HepG2 (cell line): ENCODE measurements around the gene GAL3ST1. TPM values are rescaled to one million over a fixed set of nuclear protein-coding genes. Genes with fewer than 3 reads are reported as not detected.
A peak's percentile ranks its signal among the peaks of the same experiment; 100 is the strongest.

Experiments
- BRCA1 ChIP-seq: sonication (generic); formaldehyde crosslinking; IDR thresholded peaks from 2 replicates; pipeline ENCODE4 v1.4.0; 2020; ENCODE audit warnings: missing genetic modification reagents
- CAMTA2 ChIP-seq: sonication (generic); formaldehyde crosslinking; IDR thresholded peaks from 2 replicates; pipeline ENCODE4 v1.4.0; 2020; ENCODE audit warnings: mild to moderate bottlenecking, missing genetic modification reagents, borderline replicate concordance
- PRMT3 ChIP-seq: sonication (generic); formaldehyde crosslinking; IDR thresholded peaks from 2 replicates; pipeline ENCODE4 v1.8.1; 2022; ENCODE audit warnings: low read depth, mild to moderate bottlenecking, moderate library complexity, missing genetic modification reagents, borderline replicate concordance
- SMARCC2 ChIP-seq: fragments of 450-650 bp; IDR thresholded peaks from 2 replicates; pipeline ENCODE4 v1.6.1; 2017; ENCODE audit warnings: antibody characterized with exemption, mild to moderate bottlenecking
- U2AF1 ChIP-seq: fragments of 200-400 bp; formaldehyde crosslinking; optimal IDR thresholded peaks from 2 replicates; pipeline ENCODE3; 2017; ENCODE audit warnings: mild to moderate bottlenecking, low read depth, low read length
- ZBTB38 ChIP-seq: sonication (generic); formaldehyde crosslinking; IDR thresholded peaks from 2 replicates; pipeline ENCODE4 v1.5.1; 2020; ENCODE audit warnings: mild to moderate bottlenecking, missing genetic modification reagents
- ZNF34 ChIP-seq: sonication (generic); formaldehyde crosslinking; IDR thresholded peaks from 2 replicates; pipeline ENCODE4 v1.4.0; 2020; ENCODE audit warnings: mild to moderate bottlenecking, missing genetic modification reagents, borderline replicate concordance
- ZNF556 ChIP-seq: sonication (generic); formaldehyde crosslinking; IDR thresholded peaks from 2 replicates; pipeline ENCODE4 v1.4.0; 2020; ENCODE audit warnings: mild to moderate bottlenecking, missing genetic modification reagents, borderline replicate concordance
- polyA plus RNA-seq, 8 experiments: library from polyadenylated mRNA; depleted of rRNA in 3 of 8; stranded (reverse) in 7 of 8; unstranded in 1 of 8; fragments of >200 nt; fragmentation: Illumina TruSeq in 4 of 8; extraction: Trizol in 4 of 8; gene quantifications; 2 replicates each; pipeline versions ENCODE4 v1.2.1 to v1.2.3, GENCODE V29; 2011 to 2016; ENCODE audit warnings: low read depth in 4 of 8, missing spikeins in 1 of 8, mixed read lengths in 1 of 8; ENCODE audit not compliant: insufficient read depth in 1 of 8
- total RNA-seq, 5 experiments: library from RNA; depleted of rRNA; stranded (reverse); fragments of >200 nt; fragmentation: Illumina TruSeq; extraction: Trizol; gene quantifications; 2 replicates each; pipeline ENCODE4 v1.2.3, GENCODE V29; 2016; ENCODE audit warnings: low read depth in 1 of 5
- TF ChIP-seq, protein P1 (sequence below): sonication (generic); formaldehyde crosslinking; IDR thresholded peaks from one replicate; pipeline ENCODE4 v1.5.1; 2020; ENCODE audit warnings: mild to moderate bottlenecking, missing genetic modification reagents; ENCODE audit errors: not compliant biosample characterization
- TF ChIP-seq, protein P2 (sequence below): sonication (generic); formaldehyde crosslinking; IDR thresholded peaks from 2 replicates; pipeline ENCODE4 v1.8.0; 2022; ENCODE audit warnings: missing genetic modification reagents, mild to moderate bottlenecking, moderate library complexity, borderline replicate concordance
- TF ChIP-seq, protein P3 (sequence below): sonication (generic); formaldehyde crosslinking; IDR thresholded peaks from 2 replicates; pipeline ENCODE4 v1.5.0; 2020; ENCODE audit warnings: mild to moderate bottlenecking, missing genetic modification reagents
- TF ChIP-seq, protein P4 (sequence below): sonication (generic); formaldehyde crosslinking; IDR thresholded peaks from 2 replicates; pipeline ENCODE4 v1.9.0; 2021; ENCODE audit warnings: missing genetic modification reagents, mild to moderate bottlenecking, borderline replicate concordance
- TF ChIP-seq, protein P5 (sequence below): sonication (generic); formaldehyde crosslinking; IDR thresholded peaks from 2 replicates; pipeline ENCODE4 v1.8.0; 2022; ENCODE audit warnings: mild to moderate bottlenecking, missing genetic modification reagents, borderline replicate concordance

The GAL3ST1 gene
- total and polyA plus RNA-seq, 2 of the 13 experiments (the other 11 are each of a cell fraction or from before 2014, with no cell fraction given) = 4.4 to 14.7 TPM

DNA sequence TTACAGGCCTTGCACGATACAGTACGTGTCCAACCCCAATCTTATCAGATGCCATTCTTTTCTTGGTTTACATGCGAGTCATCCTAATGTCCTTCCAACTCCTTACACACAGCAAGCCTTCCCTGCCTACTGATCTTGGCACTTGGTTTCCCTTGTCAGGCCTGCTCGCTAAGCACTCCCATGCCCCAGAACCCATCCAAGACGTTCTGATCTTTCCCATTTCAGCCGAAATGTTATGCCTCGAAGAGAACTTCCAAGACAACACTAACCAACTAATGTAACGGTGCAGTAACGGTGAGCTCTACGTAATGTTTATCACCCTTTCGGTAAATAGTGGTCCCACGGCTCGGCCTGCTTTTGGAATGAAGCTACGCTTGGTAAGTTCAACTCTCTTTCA, 16.7 kb upstream of the GAL3ST1 start (continued):
- TF ChIP-seq, protein P1, sequence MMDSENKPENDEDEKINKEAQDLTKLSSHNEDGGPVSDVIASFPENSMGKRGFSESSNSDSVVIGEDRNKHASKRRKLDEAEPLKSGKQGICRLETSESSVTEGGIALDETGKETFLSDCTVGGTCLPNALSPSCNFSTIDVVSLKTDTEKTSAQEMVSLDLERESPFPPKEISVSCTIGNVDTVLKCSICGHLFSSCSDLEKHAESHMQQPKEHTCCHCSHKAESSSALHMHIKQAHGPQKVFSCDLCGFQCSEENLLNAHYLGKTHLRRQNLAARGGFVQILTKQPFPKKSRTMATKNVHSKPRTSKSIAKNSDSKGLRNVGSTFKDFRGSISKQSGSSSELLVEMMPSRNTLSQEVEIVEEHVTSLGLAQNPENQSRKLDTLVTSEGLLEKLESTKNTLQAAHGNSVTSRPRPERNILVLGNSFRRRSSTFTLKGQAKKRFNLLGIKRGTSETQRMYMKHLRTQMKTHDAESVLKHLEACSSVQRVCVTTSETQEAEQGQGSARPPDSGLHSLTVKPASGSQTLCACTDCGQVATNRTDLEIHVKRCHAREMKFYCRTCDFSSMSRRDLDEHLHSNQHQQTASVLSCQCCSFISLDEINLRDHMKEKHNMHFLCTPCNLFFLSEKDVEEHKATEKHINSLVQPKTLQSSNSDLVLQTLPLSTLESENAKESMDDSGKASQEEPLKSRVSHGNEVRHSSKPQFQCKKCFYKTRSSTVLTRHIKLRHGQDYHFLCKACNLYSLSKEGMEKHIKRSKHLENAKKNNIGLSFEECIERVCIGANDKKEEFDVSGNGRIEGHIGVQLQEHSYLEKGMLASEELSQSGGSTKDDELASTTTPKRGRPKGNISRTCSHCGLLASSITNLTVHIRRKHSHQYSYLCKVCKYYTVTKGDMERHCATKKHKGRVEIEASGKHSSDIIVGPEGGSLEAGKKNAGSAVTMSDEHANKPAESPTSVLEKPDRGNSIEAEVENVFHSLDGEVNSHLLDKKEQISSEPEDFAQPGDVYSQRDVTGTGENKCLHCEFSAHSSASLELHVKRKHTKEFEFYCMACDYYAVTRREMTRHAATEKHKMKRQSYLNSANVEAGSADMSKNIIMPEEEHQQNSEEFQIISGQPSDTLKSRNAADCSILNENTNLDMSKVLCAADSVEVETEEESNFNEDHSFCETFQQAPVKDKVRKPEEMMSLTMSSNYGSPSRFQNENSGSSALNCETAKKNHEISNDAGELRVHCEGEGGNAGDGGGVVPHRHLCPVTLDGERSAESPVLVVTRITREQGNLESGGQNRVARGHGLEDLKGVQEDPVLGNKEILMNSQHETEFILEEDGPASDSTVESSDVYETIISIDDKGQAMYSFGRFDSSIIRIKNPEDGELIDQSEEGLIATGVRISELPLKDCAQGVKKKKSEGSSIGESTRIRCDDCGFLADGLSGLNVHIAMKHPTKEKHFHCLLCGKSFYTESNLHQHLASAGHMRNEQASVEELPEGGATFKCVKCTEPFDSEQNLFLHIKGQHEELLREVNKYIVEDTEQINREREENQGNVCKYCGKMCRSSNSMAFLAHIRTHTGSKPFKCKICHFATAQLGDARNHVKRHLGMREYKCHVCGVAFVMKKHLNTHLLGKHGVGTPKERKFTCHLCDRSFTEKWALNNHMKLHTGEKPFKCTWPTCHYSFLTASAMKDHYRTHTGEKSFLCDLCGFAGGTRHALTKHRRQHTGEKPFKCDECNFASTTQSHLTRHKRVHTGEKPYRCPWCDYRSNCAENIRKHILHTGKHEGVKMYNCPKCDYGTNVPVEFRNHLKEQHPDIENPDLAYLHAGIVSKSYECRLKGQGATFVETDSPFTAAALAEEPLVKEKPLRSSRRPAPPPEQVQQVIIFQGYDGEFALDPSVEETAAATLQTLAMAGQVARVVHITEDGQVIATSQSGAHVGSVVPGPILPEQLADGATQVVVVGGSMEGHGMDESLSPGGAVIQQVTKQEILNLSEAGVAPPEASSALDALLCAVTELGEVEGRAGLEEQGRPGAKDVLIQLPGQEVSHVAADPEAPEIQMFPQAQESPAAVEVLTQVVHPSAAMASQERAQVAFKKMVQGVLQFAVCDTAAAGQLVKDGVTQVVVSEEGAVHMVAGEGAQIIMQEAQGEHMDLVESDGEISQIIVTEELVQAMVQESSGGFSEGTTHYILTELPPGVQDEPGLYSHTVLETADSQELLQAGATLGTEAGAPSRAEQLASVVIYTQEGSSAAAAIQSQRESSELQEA (CRISPR knock-in tag) = no peak
- 0 out of 2 replicates have a peak, but pooled peaks have one; percentile 22 for TF ChIP-seq ZNF34 (CRISPR knock-in tag)
- TF ChIP-seq, protein P2, sequence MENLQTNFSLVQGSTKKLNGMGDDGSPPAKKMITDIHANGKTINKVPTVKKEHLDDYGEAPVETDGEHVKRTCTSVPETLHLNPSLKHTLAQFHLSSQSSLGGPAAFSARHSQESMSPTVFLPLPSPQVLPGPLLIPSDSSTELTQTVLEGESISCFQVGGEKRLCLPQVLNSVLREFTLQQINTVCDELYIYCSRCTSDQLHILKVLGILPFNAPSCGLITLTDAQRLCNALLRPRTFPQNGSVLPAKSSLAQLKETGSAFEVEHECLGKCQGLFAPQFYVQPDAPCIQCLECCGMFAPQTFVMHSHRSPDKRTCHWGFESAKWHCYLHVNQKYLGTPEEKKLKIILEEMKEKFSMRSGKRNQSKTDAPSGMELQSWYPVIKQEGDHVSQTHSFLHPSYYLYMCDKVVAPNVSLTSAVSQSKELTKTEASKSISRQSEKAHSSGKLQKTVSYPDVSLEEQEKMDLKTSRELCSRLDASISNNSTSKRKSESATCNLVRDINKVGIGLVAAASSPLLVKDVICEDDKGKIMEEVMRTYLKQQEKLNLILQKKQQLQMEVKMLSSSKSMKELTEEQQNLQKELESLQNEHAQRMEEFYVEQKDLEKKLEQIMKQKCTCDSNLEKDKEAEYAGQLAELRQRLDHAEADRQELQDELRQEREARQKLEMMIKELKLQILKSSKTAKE (CRISPR knock-in tag) = no peak
- TF ChIP-seq, protein P3, sequence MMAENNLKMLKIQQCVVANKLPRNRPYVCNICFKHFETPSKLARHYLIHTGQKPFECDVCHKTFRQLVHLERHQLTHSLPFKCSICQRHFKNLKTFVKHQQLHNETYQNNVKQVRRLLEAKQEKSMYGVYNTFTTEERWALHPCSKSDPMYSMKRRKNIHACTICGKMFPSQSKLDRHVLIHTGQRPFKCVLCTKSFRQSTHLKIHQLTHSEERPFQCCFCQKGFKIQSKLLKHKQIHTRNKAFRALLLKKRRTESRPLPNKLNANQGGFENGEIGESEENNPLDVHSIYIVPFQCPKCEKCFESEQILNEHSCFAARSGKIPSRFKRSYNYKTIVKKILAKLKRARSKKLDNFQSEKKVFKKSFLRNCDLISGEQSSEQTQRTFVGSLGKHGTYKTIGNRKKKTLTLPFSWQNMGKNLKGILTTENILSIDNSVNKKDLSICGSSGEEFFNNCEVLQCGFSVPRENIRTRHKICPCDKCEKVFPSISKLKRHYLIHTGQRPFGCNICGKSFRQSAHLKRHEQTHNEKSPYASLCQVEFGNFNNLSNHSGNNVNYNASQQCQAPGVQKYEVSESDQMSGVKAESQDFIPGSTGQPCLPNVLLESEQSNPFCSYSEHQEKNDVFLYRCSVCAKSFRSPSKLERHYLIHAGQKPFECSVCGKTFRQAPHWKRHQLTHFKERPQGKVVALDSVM = no peak
- no peak for TF ChIP-seq PRMT3 (CRISPR knock-in tag)
- TF ChIP-seq CAMTA2 = no peak
- TF ChIP-seq ZNF556 = no peak
- 0 out of 2 replicates have a peak, but pooled peaks have one; percentile 3 for TF ChIP-seq BRCA1 (CRISPR knock-in tag)
- no peak for TF ChIP-seq ZBTB38 (CRISPR knock-in tag)
- TF ChIP-seq, protein P4, sequence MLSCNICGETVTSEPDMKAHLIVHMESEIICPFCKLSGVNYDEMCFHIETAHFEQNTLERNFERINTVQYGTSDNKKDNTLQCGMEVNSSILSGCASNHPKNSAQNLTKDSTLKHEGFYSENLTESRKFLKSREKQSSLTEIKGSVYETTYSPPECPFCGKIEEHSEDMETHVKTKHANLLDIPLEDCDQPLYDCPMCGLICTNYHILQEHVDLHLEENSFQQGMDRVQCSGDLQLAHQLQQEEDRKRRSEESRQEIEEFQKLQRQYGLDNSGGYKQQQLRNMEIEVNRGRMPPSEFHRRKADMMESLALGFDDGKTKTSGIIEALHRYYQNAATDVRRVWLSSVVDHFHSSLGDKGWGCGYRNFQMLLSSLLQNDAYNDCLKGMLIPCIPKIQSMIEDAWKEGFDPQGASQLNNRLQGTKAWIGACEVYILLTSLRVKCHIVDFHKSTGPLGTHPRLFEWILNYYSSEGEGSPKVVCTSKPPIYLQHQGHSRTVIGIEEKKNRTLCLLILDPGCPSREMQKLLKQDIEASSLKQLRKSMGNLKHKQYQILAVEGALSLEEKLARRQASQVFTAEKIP (CRISPR knock-in tag) = no peak
- TF ChIP-seq U2AF1 = no peak
- no peak for TF ChIP-seq SMARCC2
- TF ChIP-seq, protein P5, sequence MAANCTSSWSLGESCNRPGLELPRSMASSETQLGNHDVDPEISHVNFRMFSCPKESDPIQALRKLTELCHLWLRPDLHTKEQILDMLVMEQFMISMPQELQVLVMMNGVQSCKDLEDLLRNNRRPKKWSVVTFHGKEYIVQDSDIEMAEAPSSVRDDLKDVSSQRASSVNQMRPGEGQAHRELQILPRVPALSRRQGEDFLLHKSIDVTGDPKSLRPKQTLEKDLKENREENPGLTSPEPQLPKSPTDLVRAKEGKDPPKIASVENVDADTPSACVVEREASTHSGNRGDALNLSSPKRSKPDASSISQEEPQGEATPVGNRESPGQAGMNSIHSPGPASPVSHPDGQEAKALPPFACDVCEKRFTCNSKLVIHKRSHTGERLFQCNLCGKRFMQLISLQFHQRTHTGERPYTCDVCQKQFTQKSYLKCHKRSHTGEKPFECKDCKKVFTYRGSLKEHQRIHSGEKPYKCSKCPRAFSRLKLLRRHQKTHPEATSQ = no peak
